A549 (cell line): Measurements from ENCODE around the gene SH3RF2.

Source experiments
- BCL3 ChIP-seq: fragments of >200 bp; sonication (Bioruptor Twin); formaldehyde crosslinking; IDR thresholded peaks from 3 replicates; pipeline ENCODE4 v1.6.1; 2016
- CEBPB ChIP-seq, 2 experiments: fragments of >200 bp in 1 of 2; sonication (Bioruptor Twin) in 1 of 2; formaldehyde crosslinking in 1 of 2; IDR thresholded peaks; 2 replicates each; pipeline ENCODE4 v1.6.1; 2012 to 2016
- CHD2 ChIP-seq: fragments of 150-350 bp; IDR thresholded peaks from 2 replicates; pipeline ENCODE4 v1.6.1; 2014; ENCODE audit warnings: low read length; ENCODE audit not compliant: partially characterized antibody
- CTCF ChIP-seq: fragments of >200 bp; sonication (Bioruptor Twin); formaldehyde crosslinking; IDR thresholded peaks from 3 replicates; pipeline ENCODE4 v1.5.1; 2016
- ESRRA ChIP-seq: fragments of 150-350 bp; IDR thresholded peaks from 2 replicates; pipeline ENCODE4 v1.6.1; 2014; ENCODE audit warnings: mild to moderate bottlenecking, low read length, borderline replicate concordance
- POLR2A ChIP-seq: IDR thresholded peaks from 2 replicates; pipeline ENCODE4 v1.6.1; 2012; ENCODE audit warnings: mild to moderate bottlenecking, low read length
- REST ChIP-seq: fragments of 200-600 bp; sonication (generic); IDR thresholded peaks from 2 replicates; pipeline ENCODE4 v1.6.1; 2016; ENCODE audit warnings: antibody characterized with exemption, mild to moderate bottlenecking, moderate library complexity
- RNF2 ChIP-seq: fragments of 200-600 bp; sonication (generic); IDR thresholded peaks from 2 replicates; pipeline ENCODE4 v1.6.1; 2016; ENCODE audit warnings: low read depth, mild to moderate bottlenecking, antibody characterized with exemption, moderate library complexity, borderline replicate concordance
- TP53 ChIP-seq: fragments of 250-450 bp; sonication (Bioruptor Pico); IDR thresholded peaks from 2 replicates; pipeline ENCODE4 v1.5.0; 2021; ENCODE audit warnings: mild to moderate bottlenecking, moderate library complexity

DNA sequence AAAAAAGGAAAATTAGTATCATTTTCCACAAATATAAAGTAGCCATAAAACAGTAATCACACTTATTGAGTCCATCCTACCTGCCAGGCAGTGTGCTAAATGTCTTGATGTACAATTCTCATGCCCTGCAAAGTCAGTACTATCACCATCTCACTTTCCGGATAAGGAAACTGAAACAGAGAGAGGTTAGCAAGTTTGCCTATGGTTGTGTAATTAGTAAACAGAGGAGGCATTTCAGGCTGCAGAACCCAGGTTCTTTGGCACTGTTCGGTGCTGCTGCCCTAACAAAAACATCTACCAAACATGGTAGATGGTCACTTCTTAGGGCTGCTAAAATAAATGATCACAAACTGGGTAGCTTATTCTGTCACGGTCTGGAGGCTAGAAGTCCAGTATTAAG lies 146.4 kb downstream of the SH3RF2 start:
- TF ChIP-seq ESRRA (no peak), RNF2 (no peak), CHD2 (no peak), REST (no peak), CTCF (no peak), POLR2A (no peak), TP53 (CRISPR knock-in tag) (no peak), BCL3 (no peak), CEBPB (IDR thresholded peaks at IDR 0.05) (no peak)
